Measurements from ENCODE around the gene MSANTD2. TPM values are rescaled to one million over a fixed set of nuclear protein-coding genes. Genes with fewer than 3 reads are reported as not detected.

MSANTD2 gene
- total and polyA plus RNA-seq, 9 of the 15 experiments (the other 6 are each of a cell fraction or from before 2014, with no cell fraction given) = 1.3 to 9.9 (median 5.3) TPM

GRCh38 chr11:124800226-124800929 is at the start of gene MSANTD2 (continued):
- peak in 1 of 2 experiments; percentile 70; a peak in 1 of 4 replicates for TF ChIP-seq ZMIZ1 (IDR thresholded peaks at IDR 0.05; ENCODE audit: low read depth in 2 of 2, low read length in 2 of 2)
- no peak for TF ChIP-seq MBD1 (CRISPR knock-in tag; IDR thresholded peaks at IDR 0.05)
- no peak for TF ChIP-seq POLR3G (IDR thresholded peaks at IDR 0.05; ENCODE audit: extremely low read depth, insufficient read length, insufficient replicate concordance)
- TF ChIP-seq MITF (IDR thresholded peaks at IDR 0.05) = no peak
- no peak for TF ChIP-seq NELFE (IDR thresholded peaks at IDR 0.05; ENCODE audit: insufficient read depth, insufficient read length)
- TF ChIP-seq SREBF2 (CRISPR knock-in tag; IDR thresholded peaks at IDR 0.05) = no peak
- TF ChIP-seq ASH1L (IDR thresholded peaks at IDR 0.05; ENCODE audit: borderline replicate concordance, low read depth, partially characterized antibody) = no peak
- TF ChIP-seq SRSF7 (optimal IDR thresholded peaks at IDR 0.05; ENCODE audit: low read depth, low read length) = no peak
- TF ChIP-seq UBTF (IDR thresholded peaks at IDR 0.05; ENCODE audit: borderline replicate concordance in 1 of 2, low read depth in 2 of 2, low read length in 2 of 2) = peak in 1 of 2 experiments; percentile 19; a peak in 1 of 4 replicates
- TF ChIP-seq MCM5 (IDR thresholded peaks at IDR 0.05; ENCODE audit: low read depth) = no peak
- no peak for TF ChIP-seq E2F3 (CRISPR knock-in tag; IDR thresholded peaks at IDR 0.05)
- no peak for TF ChIP-seq ZEB2 (IDR thresholded peaks at IDR 0.05)
- no peak for TF ChIP-seq ZNF165 (CRISPR knock-in tag; IDR thresholded peaks at IDR 0.05; ENCODE audit: borderline replicate concordance)
- 0 out of 2 replicates have a peak, but pooled peaks have one; percentile 36 for TF ChIP-seq GTF2F1 (IDR thresholded peaks at IDR 0.05; ENCODE audit: low read depth, low read length)
- no peak for TF ChIP-seq CLOCK (CRISPR knock-in tag; IDR thresholded peaks at IDR 0.05; ENCODE audit: borderline replicate concordance)
- no peak for TF ChIP-seq BCL6 (CRISPR knock-in tag; IDR thresholded peaks at IDR 0.05)
